GM18870 (cell line): ENCODE results near the gene DKKL1.

Source experiments
- ATAC-seq: cut with Tn5 transposase; IDR thresholded peaks from one replicate; pipeline ENCODE4 v1.9.1; 2021; ENCODE audit warnings: moderate library complexity; ENCODE audit not compliant: unreplicated experiment

The DKKL1 gene

GRCh38 chr19:49391581-49392399 lies 28.1 kb downstream of the DKKL1 start:
- no peak for ATAC-seq

GRCh38 chr19:49393881-49394280 lies 30.2 kb downstream of the DKKL1 start:
- ATAC-seq: no peak

- ATAC-seq: no peak
Measured at GRCh38 chr19:49395581-49396407, 32.1 kb downstream of the DKKL1 start.

GRCh38 chr19:49396738-49397505 lies 33.2 kb downstream of the DKKL1 start:
- ATAC-seq: no peak

GRCh38 chr19:49398001-49398615 lies 34.4 kb downstream of the DKKL1 start:
- ATAC-seq: no peak

GRCh38 chr19:49398931-49399330 lies 35.3 kb downstream of the DKKL1 start:
- no peak for ATAC-seq

- no peak for ATAC-seq
Measured at GRCh38 chr19:49400029-49400428, 36.4 kb downstream of the DKKL1 start.

- no peak for ATAC-seq
Measured at GRCh38 chr19:49403404-49404187, 39.9 kb downstream of the DKKL1 start.

GRCh38 chr19:49407079-49407478 lies 43.4 kb downstream of the DKKL1 start:
- ATAC-seq: no peak

- no peak for ATAC-seq
Measured at GRCh38 chr19:49407482-49408015, 43.9 kb downstream of the DKKL1 start.

- no peak for ATAC-seq
Measured at GRCh38 chr19:49408816-49409440, 45.3 kb downstream of the DKKL1 start.

- no peak for ATAC-seq
Measured at GRCh38 chr19:49409441-49410029, 45.9 kb downstream of the DKKL1 start.

GRCh38 chr19:49411681-49412326 lies 48.1 kb downstream of the DKKL1 start:
- no peak for ATAC-seq

- ATAC-seq: no peak
Measured at GRCh38 chr19:49413348-49413747, 49.7 kb downstream of the DKKL1 start.

GRCh38 chr19:49414256-49414655 lies 50.6 kb downstream of the DKKL1 start:
- no peak for ATAC-seq

GRCh38 chr19:49415102-49415809 lies 51.6 kb downstream of the DKKL1 start:
- no peak for ATAC-seq

GRCh38 chr19:49415810-49416200 lies 52.1 kb downstream of the DKKL1 start:
- no peak for ATAC-seq

GRCh38 chr19:49417088-49417487 lies 53.4 kb downstream of the DKKL1 start:
- no peak for ATAC-seq
